H1 (cell line): ENCODE data around the gene NECAB3. TPM values are rescaled to one million over a fixed set of nuclear protein-coding genes. Genes with fewer than 3 reads are reported as not detected.

Source experiments
- EGR1 ChIP-seq: IDR thresholded peaks from 2 replicates; pipeline ENCODE4 v1.6.1; 2011; ENCODE audit warnings: low read depth, low read length, borderline replicate concordance
- POU5F1 ChIP-seq: IDR thresholded peaks from 2 replicates; pipeline ENCODE4 v1.6.1; 2011; ENCODE audit warnings: low read depth, mild to moderate bottlenecking, low read length, moderate library complexity
- SP2 ChIP-seq: IDR thresholded peaks from 2 replicates; pipeline ENCODE4 v1.6.1; 2012; ENCODE audit warnings: mild to moderate bottlenecking, low read length, inconsistent platforms
- SUZ12 ChIP-seq: fragments of 200-600 bp; sonication (generic); IDR thresholded peaks from 2 replicates; pipeline ENCODE4 v1.6.1; 2012; ENCODE audit warnings: mild to moderate bottlenecking, inconsistent platforms, low read length, moderate library complexity, mixed read lengths
- ZNF274 ChIP-seq: IDR thresholded peaks from 2 replicates; pipeline ENCODE4 v1.7.0; 2012; ENCODE audit warnings: low read length, borderline replicate concordance; ENCODE audit errors: extremely low read depth
- polyA plus RNA-seq, 7 experiments: library from polyadenylated mRNA; depleted of rRNA in 3 of 7; stranded (reverse) in 5 of 7; unstranded in 2 of 7; fragments of >200 nt in 5 of 7; fragments of 200-250 nt in 2 of 7; gene quantifications; 1 replicate in 5 of 7; 2 replicates in 1 of 7; 4 replicates in 1 of 7; pipeline versions ENCODE4 v1.2.1 to v1.2.3, GENCODE V29; 2011 to 2013; ENCODE audit warnings: missing spikeins in 2 of 7, mixed read lengths in 2 of 7
- total RNA-seq: library from RNA; stranded (reverse); fragmentation: NEBNext Ultra II Directional; extraction: Animal tissue kit (Norgen Biotek cat#: 25700); gene quantifications from 2 replicates; pipeline ENCODE4 v1.2.1, GENCODE V29; 2021
- TF ChIP-seq, protein P1 (sequence below): IDR thresholded peaks from 2 replicates; pipeline ENCODE4 v1.6.1; 2012; ENCODE audit warnings: inconsistent platforms

Gene NECAB3
- total and polyA plus RNA-seq, 2 of the 8 experiments (the other 6 are each of a cell fraction or from before 2014, with no cell fraction given) = 20.5 to 46.2 TPM

DNA sequence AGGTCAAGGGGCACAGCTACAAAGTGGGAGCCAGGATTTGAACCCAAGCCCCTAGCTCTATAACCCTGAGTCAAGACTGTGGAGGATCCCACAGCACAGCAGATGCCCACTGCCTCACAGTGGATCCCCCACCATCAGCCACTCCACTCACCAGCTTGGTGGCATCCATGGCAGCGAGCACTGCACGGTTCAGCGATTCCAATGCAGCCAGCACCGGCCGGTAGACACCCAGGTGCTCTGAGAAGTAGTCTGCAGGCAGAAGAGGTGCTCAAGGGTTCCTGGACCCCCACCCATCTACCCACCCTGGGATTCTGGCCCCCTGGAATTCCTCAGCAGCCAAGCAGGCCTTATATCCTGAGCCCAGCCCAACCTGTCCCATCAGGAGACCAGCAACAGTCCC lies 5.0 kb downstream of the NECAB3 start (continued):
- TF ChIP-seq ZNF274 (no peak), POU5F1 (no peak), EGR1 (no peak), SP2 (no peak), SUZ12 (no peak)
- TF ChIP-seq, protein P1, sequence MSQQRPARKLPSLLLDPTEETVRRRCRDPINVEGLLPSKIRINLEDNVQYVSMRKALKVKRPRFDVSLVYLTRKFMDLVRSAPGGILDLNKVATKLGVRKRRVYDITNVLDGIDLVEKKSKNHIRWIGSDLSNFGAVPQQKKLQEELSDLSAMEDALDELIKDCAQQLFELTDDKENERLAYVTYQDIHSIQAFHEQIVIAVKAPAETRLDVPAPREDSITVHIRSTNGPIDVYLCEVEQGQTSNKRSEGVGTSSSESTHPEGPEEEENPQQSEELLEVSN = no peak
